Thyroid gland (tissue), 4 donors: Measurements from ENCODE around the gene FGGY. TPM values are rescaled to one million over a fixed set of nuclear protein-coding genes. Genes with fewer than 3 reads are reported as not detected.

Experiments used
- DNase-seq, 2 donors: peaks; one replicate each; pipeline ENCODE4 v3.0.0-alpha.2; 2019
- H3K27ac ChIP-seq, 3 donors: fragments of 200-600 bp; sonication (generic); 1 replicate in 2 of 3; 2 replicates in 1 of 3; pipeline ENCODE4 v1.5.1; 2016 to 2019; ENCODE audit warnings: mild to moderate bottlenecking in 1 of 3, moderate library complexity in 1 of 3
- H3K27me3 ChIP-seq: fragments of 200-600 bp; sonication (generic); one replicate; pipeline ENCODE4 v1.5.1; 2019
- H3K36me3 ChIP-seq, 2 donors: fragments of 200-600 bp; sonication (generic); one replicate each; pipeline ENCODE4 v1.5.1; 2016 to 2019
- H3K4me1 ChIP-seq, 2 donors: fragments of 200-600 bp; sonication (generic); one replicate each; pipeline ENCODE4 v1.5.1; 2017 to 2019
- H3K4me3 ChIP-seq, 3 donors: fragments of 200-600 bp; sonication (generic); replicated peaks in 1 of 3; 1 replicate in 2 of 3; 2 replicates in 1 of 3; pipeline ENCODE4 v1.5.1; 2016; ENCODE audit warnings: mild to moderate bottlenecking in 1 of 3
- H3K9me3 ChIP-seq: fragments of 200-600 bp; sonication (generic); one replicate; pipeline ENCODE4 v1.5.1; 2017
- CTCF ChIP-seq, 6 experiments: fragments of 200-600 bp in 3 of 6; fragments of 450-650 bp in 3 of 6; sonication (generic) in 3 of 6; IDR thresholded peaks; one replicate each; pipeline ENCODE4 v1.5.1; 2016 to 2019; ENCODE audit warnings: antibody characterized with exemption in 6 of 6, mild to moderate bottlenecking in 2 of 6, inconsistent platforms in 1 of 6, moderate library complexity in 1 of 6
- POLR2A ChIP-seq, 2 donors: fragments of 450-650 bp; IDR thresholded peaks; one replicate each; pipeline ENCODE4 v1.6.1; 2017; ENCODE audit warnings: antibody characterized with exemption in 2 of 2, mild to moderate bottlenecking in 2 of 2, moderate library complexity in 1 of 2
- WGBS, 2 donors: methylation state at CpG; one replicate each; pipeline ENCODE4 v1.1.5; 2017; 5-methylcytosine and 5-hydroxymethylcytosine counted together
- intact Hi-C: fragments of 100-400 bp; cut with DNase I; formaldehyde crosslinking; loops from one replicate; pipeline ENCODE4 v1.15.1; 2023
- total RNA-seq, 4 donors: library from RNA; depleted of rRNA; stranded (reverse); fragments of >200 nt; gene quantifications; one replicate each; pipeline ENCODE4 v1.2.3, GENCODE V29; 2016

Gene FGGY
- total RNA-seq, 4 donors from 2014 or later = 24.6 to 46.1 (median 36.4) TPM

GRCh38 chr1:59543211-59543668 is 246.3 kb downstream of the FGGY start:
- no peaks in the 10 kb centered on the region for H3K36me3 ChIP-seq
- no peak for DNase-seq
- no peak overlapping the region for H3K27ac ChIP-seq
- H3K27me3 ChIP-seq = no peaks in the 10 kb centered on the region
- no peak for TF ChIP-seq POLR2A (IDR thresholded peaks at IDR 0.05)
- no peak for TF ChIP-seq CTCF (IDR thresholded peaks at IDR 0.05)
- intact Hi-C loops = no loop called here
- H3K9me3 ChIP-seq = no peaks in the 10 kb centered on the region
- WGBS, 2 donors = 58 to 70% methylated on average over 5 of the region's 5 CpGs
- H3K4me3 ChIP-seq = no peak overlapping the region
- no peaks in the 10 kb centered on the region for H3K4me1 ChIP-seq

DNA sequence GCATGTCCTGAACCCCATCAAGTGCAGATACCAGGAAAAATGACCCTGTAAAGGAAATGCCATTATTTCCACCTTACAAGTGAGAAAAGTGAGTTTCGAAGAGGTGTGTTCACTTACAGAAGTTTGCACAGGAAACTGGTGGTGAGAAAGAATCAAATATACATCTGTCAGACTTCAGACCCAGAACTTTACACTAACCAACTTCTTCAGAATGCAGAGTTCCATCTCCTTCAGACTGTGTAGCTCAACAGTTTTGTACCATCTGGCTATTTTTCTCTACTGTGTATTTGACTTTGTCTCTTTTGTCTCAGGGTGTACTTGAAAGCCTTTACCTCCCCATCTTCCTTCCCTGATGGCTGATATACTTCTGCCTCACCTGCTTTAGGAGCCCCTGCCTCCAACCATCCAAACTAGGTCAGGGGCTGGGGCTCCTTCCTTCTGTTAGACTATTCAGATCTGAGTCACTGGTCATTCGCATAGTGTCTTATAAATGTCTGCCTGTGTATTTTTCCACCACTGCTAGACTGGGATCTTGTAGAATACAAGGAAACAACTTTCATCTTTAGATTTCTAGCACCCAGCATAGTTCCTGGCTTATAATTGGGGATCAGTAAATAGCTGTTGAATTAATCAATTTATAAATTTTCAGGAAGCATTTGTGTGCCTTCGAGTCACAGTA is 247.9 kb downstream of the FGGY start:
- WGBS, 2 donors = 94 to 98% methylated on average over 3 of the region's 3 CpGs
- DNase-seq = no peak
- no peak overlapping the region for H3K4me3 ChIP-seq
- no peak overlapping the region for H3K27ac ChIP-seq
- no peaks in the 10 kb centered on the region for H3K4me1 ChIP-seq
- intact Hi-C loops = no loop called here
- H3K9me3 ChIP-seq = no peaks in the 10 kb centered on the region
- no peaks in the 10 kb centered on the region for H3K36me3 ChIP-seq
- no peaks in the 10 kb centered on the region for H3K27me3 ChIP-seq
- TF ChIP-seq POLR2A (IDR thresholded peaks at IDR 0.05) (no peak), CTCF (IDR thresholded peaks at IDR 0.05) (no peak)

- intact Hi-C loops = no loop called here
Measured at GRCh38 chr1:59545830-59546229, 248.9 kb downstream of the FGGY start.

GRCh38 chr1:59549066-59549837 is 252.4 kb downstream of the FGGY start:
- H3K27ac ChIP-seq = no peak overlapping the region
- WGBS, 2 donors = 90 to 93% methylated on average over 5 of the region's 5 CpGs

More at GRCh38 chr1:59545830-59546229, 248.9 kb downstream of the FGGY start:
- H3K36me3 ChIP-seq = no peaks in the 10 kb centered on the region
- H3K27me3 ChIP-seq = no peaks in the 10 kb centered on the region
- no peak overlapping the region for H3K4me3 ChIP-seq
- no peaks in the 10 kb centered on the region for H3K4me1 ChIP-seq
- DNase-seq = no peak
- whole genome bisulfite sequencing, 2 donors = 83 to 93% methylated on average over 2 of the region's 2 CpGs
- no peaks in the 10 kb centered on the region for H3K9me3 ChIP-seq
- TF ChIP-seq POLR2A (IDR thresholded peaks at IDR 0.05) = no peak
- no peak overlapping the region for H3K27ac ChIP-seq

GRCh38 chr1:59549903-59550302 is 253.0 kb downstream of the FGGY start:
- no peak for DNase-seq
- TF ChIP-seq POLR2A (IDR thresholded peaks at IDR 0.05) (no peak), CTCF (IDR thresholded peaks at IDR 0.05) (no peak)
- H3K4me3 ChIP-seq = no peak overlapping the region
- intact Hi-C loops = no loop called here
- H3K4me1 ChIP-seq = no peaks in the 10 kb centered on the region
- no peaks in the 10 kb centered on the region for H3K27me3 ChIP-seq
- WGBS, 2 donors = 76 to 87% methylated on average over 3 of the region's 3 CpGs
- no peaks in the 10 kb centered on the region for H3K9me3 ChIP-seq
- no peaks in the 10 kb centered on the region for H3K36me3 ChIP-seq
- H3K27ac ChIP-seq = no peak overlapping the region

More at GRCh38 chr1:59549066-59549837, 252.4 kb downstream of the FGGY start:
- Histone ChIP-seq H3K36me3 (no peaks in the 10 kb centered on the region), H3K9me3 (no peaks in the 10 kb centered on the region), H3K4me3 (no peak overlapping the region), H3K27me3 (no peaks in the 10 kb centered on the region), H3K4me1 (no peaks in the 10 kb centered on the region)
- intact Hi-C loops = no loop called here
- TF ChIP-seq CTCF (IDR thresholded peaks at IDR 0.05) = no peak
- no peak for TF ChIP-seq POLR2A (IDR thresholded peaks at IDR 0.05)
- DNase-seq = no peak
